Measurements from ENCODE around the gene TNS1. TPM values are rescaled to one million over a fixed set of nuclear protein-coding genes. Genes with fewer than 3 reads are reported as not detected.

The TNS1 gene
- total RNA-seq, 1 experiment from 2014 or later = 0.49 TPM

- intact Hi-C loops (cut with micrococcal nuclease; ENCODE audit: unreplicated experiment) = no loop called here
These were observed 34.8 kb downstream of the TNS1 start for GRCh38 chr2:217968023-217968422.

GRCh38 chr2:217966423-217967070 lies 36.2 kb downstream of the TNS1 start:
- BruUV-seq (replicated peaks) = no TSS peak
- POLR2A ChIA-PET = no interaction called here

More at GRCh38 chr2:217968023-217968422, 34.8 kb downstream of the TNS1 start:
- POLR2A ChIA-PET = no interaction called here
- BruUV-seq (replicated peaks) = no TSS peak
- ATAC-seq (no peak), DNase-seq (ENCODE audit: low read depth, low spot score) (no peak)
- peaks cover 12% of the 10 kb centered on the region for H3K27me3 ChIP-seq (ENCODE audit: control insufficient read depth, insufficient read depth, low read length)
- in situ Hi-C loops (cut with HindIII; ENCODE audit: low pct_unique_long_range_greater_than_20kb, low sequenced_read_pairs) = no loop called here
- no peaks in the 10 kb centered on the region for H3K9me3 ChIP-seq (ENCODE audit: control insufficient read depth, insufficient read depth, low read depth, low read length)
- H3K27ac ChIP-seq (ENCODE audit: low read length) = no peak overlapping the region
- H3K4me3 ChIP-seq (ENCODE audit: low read depth in 2 of 2, low read length in 2 of 2) = no peak overlapping the region
- CTCF ChIA-PET = no interaction called here
- no peaks in the 10 kb centered on the region for H3K4me1 ChIP-seq (ENCODE audit: control insufficient read depth, insufficient read depth, low read length)
- TF ChIP-seq SIN3A (IDR thresholded peaks at IDR 0.05; ENCODE audit: borderline replicate concordance, insufficient read depth, low read depth, low read length) (no peak), CTCF (IDR thresholded peaks at IDR 0.05) (no peak), TCF7L2 (IDR thresholded peaks at IDR 0.05; ENCODE audit: low read depth, low read length) (no peak), REST (IDR thresholded peaks at IDR 0.05; ENCODE audit: insufficient read depth in 1 of 2, low read depth in 2 of 2, low read length in 1 of 2) (no peak), POLR2AphosphoS5 (IDR thresholded peaks at IDR 0.05; ENCODE audit: low read depth, low read length) (no peak)
- H3K36me3 ChIP-seq (ENCODE audit: control insufficient read depth, insufficient read depth, low read length) = no peaks in the 10 kb centered on the region

More at GRCh38 chr2:217966423-217967070, 36.2 kb downstream of the TNS1 start:
- H3K4me3 ChIP-seq (ENCODE audit: low read depth in 2 of 2, low read length in 2 of 2) = no peak overlapping the region
- TF ChIP-seq REST (IDR thresholded peaks at IDR 0.05; ENCODE audit: insufficient read depth in 1 of 2, low read depth in 2 of 2, low read length in 1 of 2) (no peak), POLR2AphosphoS5 (IDR thresholded peaks at IDR 0.05; ENCODE audit: low read depth, low read length) (no peak), CTCF (IDR thresholded peaks at IDR 0.05) (no peak), SIN3A (IDR thresholded peaks at IDR 0.05; ENCODE audit: borderline replicate concordance, insufficient read depth, low read depth, low read length) (no peak), TCF7L2 (IDR thresholded peaks at IDR 0.05; ENCODE audit: low read depth, low read length) (no peak)
- in situ Hi-C loops (cut with HindIII; ENCODE audit: low pct_unique_long_range_greater_than_20kb, low sequenced_read_pairs) = no loop called here
- DNase-seq (ENCODE audit: low read depth, low spot score) (no peak), ATAC-seq (no peak)
- CTCF ChIA-PET = interaction anchor here (0.6 kb wide), 2 partner anchors 10 to 27 kb away, joined by 5 to 8 read pairs; no protein-coding TSS in a partner anchor
- intact Hi-C loops (cut with micrococcal nuclease; ENCODE audit: unreplicated experiment) = no loop called here
- no peaks in the 10 kb centered on the region for H3K9me3 ChIP-seq (ENCODE audit: control insufficient read depth, insufficient read depth, low read depth, low read length)
- H3K36me3 ChIP-seq (ENCODE audit: control insufficient read depth, insufficient read depth, low read length) = no peaks in the 10 kb centered on the region
- peaks cover 12% of the 10 kb centered on the region for H3K27me3 ChIP-seq (ENCODE audit: control insufficient read depth, insufficient read depth, low read length)
- H3K27ac ChIP-seq (ENCODE audit: low read length) = no peak overlapping the region
- H3K4me1 ChIP-seq (ENCODE audit: control insufficient read depth, insufficient read depth, low read length) = no peaks in the 10 kb centered on the region

Data from Panc1 (cell line).